Kasumi-1 (cell line): ENCODE results near the gene SSX3.
"Not testable (repeated sequence)": the region's sequence is repeated elsewhere in the genome, so short reads cannot be mapped to it uniquely, and the experiment has no call there.

Experiments
- DNase-seq, 2 experiments: peaks; one replicate each; lab custom pipeline; 2025; lab: John Stamatoyannopoulos, UW

SSX3 gene

DNA sequence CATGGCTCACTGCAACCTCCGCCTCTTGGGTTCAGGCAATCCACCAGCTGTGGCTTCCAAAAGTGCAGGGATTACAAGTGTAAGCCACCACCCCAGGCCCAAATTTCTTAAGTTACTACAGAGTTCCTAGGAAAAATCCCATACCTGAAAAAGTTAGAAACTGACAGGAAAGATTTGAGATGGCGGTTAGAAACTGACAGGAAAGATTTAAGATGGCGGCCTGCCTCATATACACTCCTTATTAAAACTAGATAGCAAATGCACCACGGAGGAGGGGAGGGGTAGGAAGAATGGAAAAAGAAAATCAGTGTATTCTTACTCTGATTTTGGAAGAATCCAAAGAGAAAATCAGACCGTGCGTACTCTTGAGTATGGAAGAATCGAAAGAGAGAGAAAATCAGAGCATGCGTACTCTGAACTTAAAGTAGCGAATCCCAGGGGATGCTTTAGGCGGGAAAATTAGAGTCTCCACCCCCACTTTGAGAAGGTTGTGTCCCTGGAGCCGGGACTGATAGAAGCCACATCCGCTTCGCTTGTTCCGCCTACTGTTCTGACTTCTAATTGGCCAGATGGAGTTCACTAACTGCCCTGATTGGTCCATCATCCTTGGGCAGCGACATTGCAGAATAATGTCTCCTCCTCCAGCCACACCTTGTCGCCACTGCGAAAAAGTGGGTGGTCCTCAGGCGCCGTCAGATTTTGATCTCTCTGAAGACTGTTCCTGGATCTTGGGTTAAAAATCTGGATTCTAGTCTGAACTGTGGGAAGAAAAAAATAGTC, at the start of gene SSX3:
SSX3 (minus strand) TSS at position 389 of the 780 bp plus-strand sequence. CDS start 1,454 bp downstream, outside the sequence.
- DNase-seq: not testable (repeated sequence)

- not testable (repeated sequence) for DNase-seq
Measured at GRCh38 chrX:48397825-48398224, 41.3 kb upstream of the SSX3 start.

GRCh38 chrX:48396931-48397330, 40.4 kb upstream of the SSX3 start:
- DNase-seq: not testable (repeated sequence)

- not testable (repeated sequence) for DNase-seq
Measured at GRCh38 chrX:48383239-48383638, 26.7 kb upstream of the SSX3 start, which contains the start of gene SSX4. Gene SSX4, plus strand, starts transcription at chrX:48383539. Its CDS starts 515 bp downstream, at chrX:48384054.

- not testable (repeated sequence) for DNase-seq
Measured at GRCh38 chrX:48370408-48370807, 13.9 kb upstream of the SSX3 start.

GRCh38 chrX:48367717-48368408, 11.4 kb upstream of the SSX3 start:
- not testable (repeated sequence) for DNase-seq

GRCh38 chrX:48359281-48359680, 2.8 kb upstream of the SSX3 start:
- DNase-seq: not testable (repeated sequence)

- DNase-seq: no peak
Measured at GRCh38 chrX:48357681-48358080, 1.2 kb upstream of the SSX3 start.

DNA sequence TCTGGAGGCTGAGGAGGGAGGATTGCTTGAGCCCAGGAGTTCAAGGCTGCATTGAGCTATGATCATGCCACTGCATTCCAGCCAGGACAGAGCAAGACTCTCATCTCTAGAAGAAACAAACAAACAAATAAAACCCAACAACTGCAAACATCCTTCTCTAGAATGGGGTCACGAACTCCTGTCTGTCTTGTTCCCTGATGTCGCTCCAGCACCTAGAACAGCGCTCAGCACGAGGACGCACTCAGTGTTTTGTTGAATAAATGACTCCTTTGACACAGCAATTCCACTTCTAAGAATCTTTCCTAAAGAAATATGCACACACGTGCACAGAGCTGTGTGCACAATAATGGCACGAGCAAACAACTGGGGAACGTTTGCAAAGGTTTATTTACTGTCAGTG, 10.4 kb downstream of the SSX3 start:
- not testable (repeated sequence) for DNase-seq

DNA sequence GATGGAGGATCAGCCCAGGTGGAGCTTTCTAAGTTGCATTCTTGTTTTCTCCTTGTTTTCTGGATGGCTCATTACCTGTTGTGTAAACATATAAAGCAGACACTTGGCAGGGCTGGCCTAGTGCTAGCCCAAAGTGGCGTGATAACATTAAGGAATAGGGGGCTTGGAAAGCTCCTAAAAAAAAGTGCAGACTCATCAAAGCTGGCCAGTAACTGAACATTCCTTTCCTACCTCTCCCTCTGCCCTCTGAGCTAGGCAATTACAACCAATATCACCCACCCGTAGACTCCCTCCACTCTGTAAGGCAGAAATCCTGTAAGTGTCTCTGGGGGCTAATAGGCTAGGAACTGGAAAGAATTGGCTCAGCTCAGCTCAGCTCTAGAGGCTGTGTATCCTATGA, 42.5 kb downstream of the SSX3 start:
- DNase-seq: not testable (repeated sequence)

DNA sequence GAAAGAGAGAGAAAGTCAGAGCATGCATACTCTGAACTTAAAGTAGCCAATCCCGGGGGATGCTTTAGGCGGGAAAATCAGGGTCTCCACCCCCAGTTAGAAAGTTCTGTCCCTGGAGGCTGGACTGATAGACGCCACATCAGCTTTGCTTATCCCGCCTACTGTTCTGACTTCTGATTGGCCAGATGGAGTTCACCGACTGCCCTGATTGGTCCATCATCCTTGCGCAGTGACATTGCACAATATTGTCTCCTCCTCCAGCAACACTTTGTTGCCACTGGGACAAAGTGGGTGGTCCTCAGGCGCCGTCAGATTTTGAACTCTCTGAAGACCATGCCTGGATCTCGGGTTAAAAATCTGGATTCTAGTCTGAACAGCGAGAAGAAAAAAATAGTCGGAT, 50.3 kb downstream of the SSX3 start:
- DNase-seq: no peak
